ENCODE results near the gene SLC28A3.

Gene SLC28A3

GRCh38 chr9:84235511-84235910, 105.0 kb downstream of the SLC28A3 start:
- DNase-seq: no peak

DNA sequence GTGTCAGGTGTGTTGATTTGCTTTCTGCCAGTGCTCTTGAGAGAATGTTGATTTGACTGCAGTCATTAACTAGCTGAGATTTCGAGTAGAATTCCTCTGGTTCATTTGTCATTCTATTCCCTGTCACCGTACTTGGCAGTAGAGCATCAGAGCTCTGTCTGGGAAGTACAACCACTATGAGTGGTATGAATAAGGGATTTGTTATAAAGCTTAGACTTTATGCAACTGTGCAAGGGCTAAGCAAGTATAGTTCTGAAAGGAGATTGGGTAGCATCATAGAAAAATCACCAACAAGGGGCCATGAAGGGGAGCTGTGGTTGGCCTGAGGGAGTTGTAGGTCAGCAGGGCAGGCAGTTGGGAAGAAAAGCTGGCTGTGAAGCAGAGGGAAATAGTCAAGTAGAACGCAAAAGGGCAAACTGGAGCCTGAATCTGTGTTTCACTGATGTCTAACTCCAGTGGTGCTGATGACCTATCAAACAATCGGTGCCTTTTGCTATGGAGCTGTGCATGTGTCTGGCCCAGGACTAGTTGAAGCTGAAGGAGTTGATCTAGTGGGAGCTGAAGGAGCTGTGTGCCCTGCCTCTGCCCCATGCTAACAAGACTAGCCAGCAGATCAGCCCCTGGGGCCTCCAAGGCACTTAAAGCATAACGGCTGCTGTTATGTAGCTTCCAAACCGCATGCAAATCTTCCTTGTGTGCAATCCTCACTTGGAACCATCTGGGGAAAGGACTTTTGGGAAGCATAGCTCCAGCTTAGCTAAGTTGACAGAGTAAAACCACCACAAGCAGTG, 110.0 kb downstream of the SLC28A3 start:
- no peak for DNase-seq

DNA sequence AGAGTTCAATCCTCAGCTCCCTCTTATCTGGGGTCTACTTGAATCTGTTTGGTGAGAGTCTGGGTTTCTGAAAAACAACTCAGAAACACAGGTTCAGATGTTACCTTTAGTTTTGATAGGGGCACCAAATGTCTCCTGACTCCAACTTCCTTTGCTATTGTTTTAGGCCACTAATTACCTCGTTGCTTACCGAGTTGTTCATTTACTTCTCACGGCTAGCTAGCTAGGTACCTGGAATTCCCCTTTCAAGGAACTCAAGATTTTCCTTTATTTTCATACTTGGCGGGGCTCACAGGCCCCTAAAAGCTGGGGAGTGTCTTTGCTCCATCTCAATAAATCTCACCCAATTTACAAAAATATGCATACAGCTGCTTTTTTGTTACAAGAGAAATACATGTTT, 111.4 kb downstream of the SLC28A3 start:
- DNase-seq: no peak

GRCh38 chr9:84228130-84228720, 112.3 kb downstream of the SLC28A3 start:
- no peak for DNase-seq

GRCh38 chr9:84226126-84226525, 114.4 kb downstream of the SLC28A3 start:
- no peak for DNase-seq

All from activated CD8-positive, alpha-beta memory T cell treated with anti-CD3 and anti-CD28 coated beads for 24 hours (primary cell).